D721Med (cell line): ENCODE results near the gene TMEM59L.

ENCODE experiments used
- DNase-seq: peaks from one replicate; pipeline ENCODE4 v3.0.0; 2011; ENCODE audit warnings: low spot score; ENCODE audit not compliant: insufficient read length
- FAIRE-seq: peaks from 2 replicates; lab custom pipeline; 2011; peaks lifted over from hg19 to GRCh38; lab: Jason Lieb, UNC
- CTCF ChIP-seq: IDR thresholded peaks from 2 replicates; pipeline ENCODE4 v1.5.1; 2012; ENCODE audit warnings: mild to moderate bottlenecking, control low read depth; ENCODE audit not compliant: insufficient read depth; ENCODE audit errors: missing control alignments

The TMEM59L gene

GRCh38 chr19:18656337-18657086 lies 43.8 kb downstream of the TMEM59L start:
- DNase-seq = no peak
- no peak for FAIRE-seq
- TF ChIP-seq CTCF = no peak

GRCh38 chr19:18657590-18658365 lies 45.1 kb downstream of the TMEM59L start:
- no peak for FAIRE-seq
- peak; percentile 54 for DNase-seq
- TF ChIP-seq CTCF = no peak

GRCh38 chr19:18658366-18658855 lies 45.7 kb downstream of the TMEM59L start:
- no peak for FAIRE-seq

GRCh38 chr19:18659281-18660050 lies 46.8 kb downstream of the TMEM59L start:
- FAIRE-seq = no peak
- TF ChIP-seq CTCF = no peak
- no peak for DNase-seq

More at GRCh38 chr19:18658366-18658855, 45.7 kb downstream of the TMEM59L start:
- DNase-seq = no peak
- TF ChIP-seq CTCF = no peak

- DNase-seq (no peak), FAIRE-seq (no peak)
- TF ChIP-seq CTCF = no peak
Observed at GRCh38 chr19:18660051-18660910, 47.6 kb downstream of the TMEM59L start.

- FAIRE-seq = no peak
Observed at GRCh38 chr19:18660939-18661670, 48.4 kb downstream of the TMEM59L start.

More at GRCh38 chr19:18660939-18661670, 48.4 kb downstream of the TMEM59L start:
- no peak for DNase-seq
- no peak for TF ChIP-seq CTCF
